Astrocyte (in vitro differentiated cells and primary cell): ENCODE data around the gene AQP12B.
"Not testable (repeated sequence)": the region's sequence is repeated elsewhere in the genome, so short reads cannot be mapped to it uniquely, and the experiment has no call there.

Experiments
- CTCF ChIP-seq: IDR thresholded peaks from 2 replicates; pipeline ENCODE4 v1.5.1; 2011; ENCODE audit warnings: low read depth, mild to moderate bottlenecking, inconsistent platforms, low read length, moderate library complexity; ENCODE audit not compliant: insufficient read depth
- EZH2 ChIP-seq: IDR thresholded peaks from 2 replicates; pipeline ENCODE4 v1.6.1; 2012; ENCODE audit warnings: mild to moderate bottlenecking, low read length, inconsistent platforms; ENCODE audit not compliant: insufficient read depth

- TF ChIP-seq CTCF, EZH2: not testable (repeated sequence)
Measured at GRCh38 chr2:240691631-240692420, 9.1 kb upstream of the AQP12B start, which contains the start of gene AQP12A.
